ENCODE measurements around the gene TKT. TPM values are rescaled to one million over a fixed set of nuclear protein-coding genes. Genes with fewer than 3 reads are reported as not detected.
A peak's percentile ranks its signal among the peaks of the same experiment; 100 is the strongest.

The TKT gene
- total and polyA plus RNA-seq, 2 experiments from 2014 or later: 584 to 1,411 TPM

DNA sequence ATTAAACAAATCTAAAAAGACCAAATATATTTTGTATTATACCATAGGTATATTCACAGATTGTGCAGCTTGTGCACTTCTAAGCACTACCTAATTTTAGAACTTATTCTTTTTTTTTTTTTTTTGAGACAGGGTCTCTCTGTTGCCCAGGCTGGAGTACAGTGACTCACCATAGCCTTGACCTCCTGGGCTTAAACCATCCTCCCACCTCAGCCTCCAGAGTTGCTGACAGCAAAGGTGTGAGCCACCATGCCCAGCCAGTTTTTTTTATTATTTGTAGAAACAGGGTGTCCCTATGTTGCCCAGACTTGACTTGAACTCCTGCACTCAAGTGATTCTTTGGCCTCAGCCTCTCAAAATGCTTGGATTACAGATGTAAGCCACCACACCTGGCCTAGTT lies 11.9 kb upstream of the TKT start:
- peaks cover 28% of the 10 kb centered on the region for H3K4me1 Mint-ChIP-seq
- peaks cover 9% of the 10 kb centered on the region for H3K4me1 ChIP-seq (ENCODE audit: insufficient read depth)
- H3K9me2 ChIP-seq (ENCODE audit: insufficient read depth): peaks cover 4% of the 10 kb centered on the region; the same call in 1 of the 2 replicates
- no peaks in the 10 kb centered on the region for H3K9me3 Mint-ChIP-seq
- H3K4me3 ChIP-seq: no peak overlapping the region
- no peak for ATAC-seq
- no peak overlapping the region for H3K4me3 Mint-ChIP-seq
- H3K27me3 ChIP-seq (ENCODE audit: insufficient read depth): no peaks in the 10 kb centered on the region
- H3K36me3 ChIP-seq (ENCODE audit: insufficient read depth): no peaks in the 10 kb centered on the region
- no peaks in the 10 kb centered on the region for H3K79me2 ChIP-seq (replicated peaks; ENCODE audit: insufficient read depth)
- no peaks in the 10 kb centered on the region for H3K36me3 Mint-ChIP-seq (ENCODE audit: low read depth)
- TF ChIP-seq CREB1 (CRISPR knock-in tag; IDR thresholded peaks at IDR 0.05; ENCODE audit: low read depth) (no peak), ZNF331 (CRISPR knock-in tag; IDR thresholded peaks at IDR 0.05; ENCODE audit: low read depth) (no peak), NANOG (IDR thresholded peaks at IDR 0.05; ENCODE audit: borderline replicate concordance) (no peak), JUNB (IDR thresholded peaks at IDR 0.05; ENCODE audit: unreplicated experiment) (no peak), EZH2phosphoT487 (IDR thresholded peaks at IDR 0.05; ENCODE audit: unreplicated experiment) (no peak), ZNF114 (CRISPR knock-in tag; IDR thresholded peaks at IDR 0.05) (no peak), POLR2AphosphoS5 (IDR thresholded peaks at IDR 0.05; ENCODE audit: low read depth) (no peak), STAT1 (IDR thresholded peaks at IDR 0.05; ENCODE audit: unreplicated experiment) (no peak), EZH2 (IDR thresholded peaks at IDR 0.05; ENCODE audit: low read depth, unreplicated experiment) (no peak)
- TF ChIP-seq, protein P1, sequence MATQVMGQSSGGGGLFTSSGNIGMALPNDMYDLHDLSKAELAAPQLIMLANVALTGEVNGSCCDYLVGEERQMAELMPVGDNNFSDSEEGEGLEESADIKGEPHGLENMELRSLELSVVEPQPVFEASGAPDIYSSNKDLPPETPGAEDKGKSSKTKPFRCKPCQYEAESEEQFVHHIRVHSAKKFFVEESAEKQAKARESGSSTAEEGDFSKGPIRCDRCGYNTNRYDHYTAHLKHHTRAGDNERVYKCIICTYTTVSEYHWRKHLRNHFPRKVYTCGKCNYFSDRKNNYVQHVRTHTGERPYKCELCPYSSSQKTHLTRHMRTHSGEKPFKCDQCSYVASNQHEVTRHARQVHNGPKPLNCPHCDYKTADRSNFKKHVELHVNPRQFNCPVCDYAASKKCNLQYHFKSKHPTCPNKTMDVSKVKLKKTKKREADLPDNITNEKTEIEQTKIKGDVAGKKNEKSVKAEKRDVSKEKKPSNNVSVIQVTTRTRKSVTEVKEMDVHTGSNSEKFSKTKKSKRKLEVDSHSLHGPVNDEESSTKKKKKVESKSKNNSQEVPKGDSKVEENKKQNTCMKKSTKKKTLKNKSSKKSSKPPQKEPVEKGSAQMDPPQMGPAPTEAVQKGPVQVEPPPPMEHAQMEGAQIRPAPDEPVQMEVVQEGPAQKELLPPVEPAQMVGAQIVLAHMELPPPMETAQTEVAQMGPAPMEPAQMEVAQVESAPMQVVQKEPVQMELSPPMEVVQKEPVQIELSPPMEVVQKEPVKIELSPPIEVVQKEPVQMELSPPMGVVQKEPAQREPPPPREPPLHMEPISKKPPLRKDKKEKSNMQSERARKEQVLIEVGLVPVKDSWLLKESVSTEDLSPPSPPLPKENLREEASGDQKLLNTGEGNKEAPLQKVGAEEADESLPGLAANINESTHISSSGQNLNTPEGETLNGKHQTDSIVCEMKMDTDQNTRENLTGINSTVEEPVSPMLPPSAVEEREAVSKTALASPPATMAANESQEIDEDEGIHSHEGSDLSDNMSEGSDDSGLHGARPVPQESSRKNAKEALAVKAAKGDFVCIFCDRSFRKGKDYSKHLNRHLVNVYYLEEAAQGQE (IDR thresholded peaks at IDR 0.05; ENCODE audit: unreplicated experiment): no peak
- TF ChIP-seq, protein P2, sequence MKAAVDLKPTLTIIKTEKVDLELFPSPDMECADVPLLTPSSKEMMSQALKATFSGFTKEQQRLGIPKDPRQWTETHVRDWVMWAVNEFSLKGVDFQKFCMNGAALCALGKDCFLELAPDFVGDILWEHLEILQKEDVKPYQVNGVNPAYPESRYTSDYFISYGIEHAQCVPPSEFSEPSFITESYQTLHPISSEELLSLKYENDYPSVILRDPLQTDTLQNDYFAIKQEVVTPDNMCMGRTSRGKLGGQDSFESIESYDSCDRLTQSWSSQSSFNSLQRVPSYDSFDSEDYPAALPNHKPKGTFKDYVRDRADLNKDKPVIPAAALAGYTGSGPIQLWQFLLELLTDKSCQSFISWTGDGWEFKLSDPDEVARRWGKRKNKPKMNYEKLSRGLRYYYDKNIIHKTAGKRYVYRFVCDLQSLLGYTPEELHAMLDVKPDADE (IDR thresholded peaks at IDR 0.05): no peak
- TF ChIP-seq, protein P3, sequence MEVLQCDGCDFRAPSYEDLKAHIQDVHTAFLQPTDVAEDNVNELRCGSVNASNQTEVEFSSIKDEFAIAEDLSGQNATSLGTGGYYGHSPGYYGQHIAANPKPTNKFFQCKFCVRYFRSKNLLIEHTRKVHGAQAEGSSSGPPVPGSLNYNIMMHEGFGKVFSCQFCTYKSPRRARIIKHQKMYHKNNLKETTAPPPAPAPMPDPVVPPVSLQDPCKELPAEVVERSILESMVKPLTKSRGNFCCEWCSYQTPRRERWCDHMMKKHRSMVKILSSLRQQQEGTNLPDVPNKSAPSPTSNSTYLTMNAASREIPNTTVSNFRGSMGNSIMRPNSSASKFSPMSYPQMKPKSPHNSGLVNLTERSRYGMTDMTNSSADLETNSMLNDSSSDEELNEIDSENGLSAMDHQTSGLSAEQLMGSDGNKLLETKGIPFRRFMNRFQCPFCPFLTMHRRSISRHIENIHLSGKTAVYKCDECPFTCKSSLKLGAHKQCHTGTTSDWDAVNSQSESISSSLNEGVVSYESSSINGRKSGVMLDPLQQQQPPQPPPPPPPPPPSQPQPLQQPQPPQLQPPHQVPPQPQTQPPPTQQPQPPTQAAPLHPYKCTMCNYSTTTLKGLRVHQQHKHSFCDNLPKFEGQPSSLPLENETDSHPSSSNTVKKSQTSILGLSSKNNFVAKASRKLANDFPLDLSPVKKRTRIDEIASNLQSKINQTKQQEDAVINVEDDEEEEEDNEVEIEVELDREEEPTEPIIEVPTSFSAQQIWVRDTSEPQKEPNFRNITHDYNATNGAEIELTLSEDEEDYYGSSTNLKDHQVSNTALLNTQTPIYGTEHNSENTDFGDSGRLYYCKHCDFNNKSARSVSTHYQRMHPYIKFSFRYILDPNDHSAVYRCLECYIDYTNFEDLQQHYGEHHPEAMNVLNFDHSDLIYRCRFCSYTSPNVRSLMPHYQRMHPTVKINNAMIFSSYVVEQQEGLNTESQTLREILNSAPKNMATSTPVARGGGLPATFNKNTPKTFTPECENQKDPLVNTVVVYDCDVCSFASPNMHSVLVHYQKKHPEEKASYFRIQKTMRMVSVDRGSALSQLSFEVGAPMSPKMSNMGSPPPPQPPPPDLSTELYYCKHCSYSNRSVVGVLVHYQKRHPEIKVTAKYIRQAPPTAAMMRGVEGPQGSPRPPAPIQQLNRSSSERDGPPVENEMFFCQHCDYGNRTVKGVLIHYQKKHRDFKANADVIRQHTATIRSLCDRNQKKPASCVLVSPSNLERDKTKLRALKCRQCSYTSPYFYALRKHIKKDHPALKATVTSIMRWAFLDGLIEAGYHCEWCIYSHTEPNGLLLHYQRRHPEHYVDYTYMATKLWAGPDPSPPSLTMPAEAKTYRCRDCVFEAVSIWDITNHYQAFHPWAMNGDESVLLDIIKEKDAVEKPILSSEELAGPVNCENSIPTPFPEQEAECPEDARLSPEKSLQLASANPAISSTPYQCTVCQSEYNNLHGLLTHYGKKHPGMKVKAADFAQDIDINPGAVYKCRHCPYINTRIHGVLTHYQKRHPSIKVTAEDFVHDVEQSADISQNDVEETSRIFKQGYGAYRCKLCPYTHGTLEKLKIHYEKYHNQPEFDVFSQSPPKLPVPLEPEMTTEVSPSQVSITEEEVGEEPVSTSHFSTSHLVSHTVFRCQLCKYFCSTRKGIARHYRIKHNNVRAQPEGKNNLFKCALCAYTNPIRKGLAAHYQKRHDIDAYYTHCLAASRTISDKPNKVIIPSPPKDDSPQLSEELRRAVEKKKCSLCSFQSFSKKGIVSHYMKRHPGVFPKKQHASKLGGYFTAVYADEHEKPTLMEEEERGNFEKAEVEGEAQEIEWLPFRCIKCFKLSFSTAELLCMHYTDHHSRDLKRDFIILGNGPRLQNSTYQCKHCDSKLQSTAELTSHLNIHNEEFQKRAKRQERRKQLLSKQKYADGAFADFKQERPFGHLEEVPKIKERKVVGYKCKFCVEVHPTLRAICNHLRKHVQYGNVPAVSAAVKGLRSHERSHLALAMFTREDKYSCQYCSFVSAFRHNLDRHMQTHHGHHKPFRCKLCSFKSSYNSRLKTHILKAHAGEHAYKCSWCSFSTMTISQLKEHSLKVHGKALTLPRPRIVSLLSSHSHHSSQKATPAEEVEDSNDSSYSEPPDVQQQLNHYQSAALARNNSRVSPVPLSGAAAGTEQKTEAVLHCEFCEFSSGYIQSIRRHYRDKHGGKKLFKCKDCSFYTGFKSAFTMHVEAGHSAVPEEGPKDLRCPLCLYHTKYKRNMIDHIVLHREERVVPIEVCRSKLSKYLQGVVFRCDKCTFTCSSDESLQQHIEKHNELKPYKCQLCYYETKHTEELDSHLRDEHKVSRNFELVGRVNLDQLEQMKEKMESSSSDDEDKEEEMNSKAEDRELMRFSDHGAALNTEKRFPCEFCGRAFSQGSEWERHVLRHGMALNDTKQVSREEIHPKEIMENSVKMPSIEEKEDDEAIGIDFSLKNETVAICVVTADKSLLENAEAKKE (CRISPR knock-in tag; IDR thresholded peaks at IDR 0.05): no peak
- TF ChIP-seq, protein P4, sequence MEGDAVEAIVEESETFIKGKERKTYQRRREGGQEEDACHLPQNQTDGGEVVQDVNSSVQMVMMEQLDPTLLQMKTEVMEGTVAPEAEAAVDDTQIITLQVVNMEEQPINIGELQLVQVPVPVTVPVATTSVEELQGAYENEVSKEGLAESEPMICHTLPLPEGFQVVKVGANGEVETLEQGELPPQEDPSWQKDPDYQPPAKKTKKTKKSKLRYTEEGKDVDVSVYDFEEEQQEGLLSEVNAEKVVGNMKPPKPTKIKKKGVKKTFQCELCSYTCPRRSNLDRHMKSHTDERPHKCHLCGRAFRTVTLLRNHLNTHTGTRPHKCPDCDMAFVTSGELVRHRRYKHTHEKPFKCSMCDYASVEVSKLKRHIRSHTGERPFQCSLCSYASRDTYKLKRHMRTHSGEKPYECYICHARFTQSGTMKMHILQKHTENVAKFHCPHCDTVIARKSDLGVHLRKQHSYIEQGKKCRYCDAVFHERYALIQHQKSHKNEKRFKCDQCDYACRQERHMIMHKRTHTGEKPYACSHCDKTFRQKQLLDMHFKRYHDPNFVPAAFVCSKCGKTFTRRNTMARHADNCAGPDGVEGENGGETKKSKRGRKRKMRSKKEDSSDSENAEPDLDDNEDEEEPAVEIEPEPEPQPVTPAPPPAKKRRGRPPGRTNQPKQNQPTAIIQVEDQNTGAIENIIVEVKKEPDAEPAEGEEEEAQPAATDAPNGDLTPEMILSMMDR (conservative IDR thresholded peaks at IDR 0.05; ENCODE audit: low read depth in 2 of 2): no peak
- no peak overlapping the region for H3K27ac ChIP-seq (ENCODE audit: low read depth)
- no peak overlapping the region for H3K4me2 ChIP-seq
- no peak overlapping the region for H2AFZ ChIP-seq
- no peaks in the 10 kb centered on the region for H4K20me1 ChIP-seq (replicated peaks; ENCODE audit: insufficient read depth)
- peak overlapping the region; percentile 85 for H3K27ac Mint-ChIP-seq
- no peak for DNase-seq (ENCODE audit: low spot score)
- H3F3A ChIP-seq (replicated peaks; ENCODE audit: low read depth): no peaks in the 10 kb centered on the region
- peaks cover 21% of the 10 kb centered on the region for H3K27me3 Mint-ChIP-seq (ENCODE audit: insufficient read depth, low read depth, poor library complexity)
